AG04449 (cell line): Measurements from ENCODE around the gene ZNF536.

Source experiments
- CTCF ChIA-PET: fragments of 350-600 bp; formaldehyde crosslinking; extraction: SDS; loops from one replicate; lab custom pipeline; 2021; ENCODE audit warnings: antibody characterized with exemption; lab: Yijun Ruan, JAX
- POLR2A ChIA-PET: fragments of 400-600, 350-600 bp; formaldehyde crosslinking; extraction: SDS; loops from one replicate; lab custom pipeline; 2020; ENCODE audit warnings: antibody characterized with exemption, inconsistent platforms; lab: Yijun Ruan, JAX
- DNase-seq: peaks from one replicate; pipeline ENCODE4 v3.0.0-alpha.2; 2010; ENCODE audit warnings: low read depth, low spot score
- H3K4me3 ChIP-seq: 2 replicates; pipeline ENCODE4 v1.5.1; 2011; ENCODE audit warnings: low read depth, mild to moderate bottlenecking, control low read depth, low read length
- TF ChIP-seq, protein P1 (sequence below): IDR thresholded peaks from one replicate; pipeline ENCODE4 v1.5.1; 2011; ENCODE audit warnings: mild to moderate bottlenecking, moderate library complexity, low read length, control low read depth, inconsistent platforms; ENCODE audit not compliant: insufficient read depth; ENCODE audit errors: missing control alignments

ZNF536 gene

DNA sequence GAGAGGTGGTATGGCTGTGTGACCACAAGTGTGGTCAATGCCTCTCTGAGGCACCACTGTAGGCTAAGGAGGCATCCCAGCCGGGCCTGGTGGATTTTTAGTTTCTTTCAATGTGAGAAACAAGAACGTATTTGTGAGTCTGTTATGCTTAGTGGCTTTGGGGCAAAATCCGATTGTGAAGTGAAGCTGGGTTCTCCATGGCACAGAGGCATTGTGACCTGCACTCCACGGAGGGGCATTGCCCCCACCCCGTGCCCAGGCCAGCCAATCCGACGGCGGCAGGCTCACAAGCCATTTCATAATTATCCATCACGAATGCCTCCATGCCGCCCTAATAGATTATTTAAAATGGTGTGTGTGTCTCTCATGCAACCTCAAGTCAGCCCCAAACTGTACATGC is 151.6 kb downstream of the ZNF536 start:
- ChIA-PET CTCF (no interaction called here), POLR2A (no interaction called here)
- TF ChIP-seq, protein P1, sequence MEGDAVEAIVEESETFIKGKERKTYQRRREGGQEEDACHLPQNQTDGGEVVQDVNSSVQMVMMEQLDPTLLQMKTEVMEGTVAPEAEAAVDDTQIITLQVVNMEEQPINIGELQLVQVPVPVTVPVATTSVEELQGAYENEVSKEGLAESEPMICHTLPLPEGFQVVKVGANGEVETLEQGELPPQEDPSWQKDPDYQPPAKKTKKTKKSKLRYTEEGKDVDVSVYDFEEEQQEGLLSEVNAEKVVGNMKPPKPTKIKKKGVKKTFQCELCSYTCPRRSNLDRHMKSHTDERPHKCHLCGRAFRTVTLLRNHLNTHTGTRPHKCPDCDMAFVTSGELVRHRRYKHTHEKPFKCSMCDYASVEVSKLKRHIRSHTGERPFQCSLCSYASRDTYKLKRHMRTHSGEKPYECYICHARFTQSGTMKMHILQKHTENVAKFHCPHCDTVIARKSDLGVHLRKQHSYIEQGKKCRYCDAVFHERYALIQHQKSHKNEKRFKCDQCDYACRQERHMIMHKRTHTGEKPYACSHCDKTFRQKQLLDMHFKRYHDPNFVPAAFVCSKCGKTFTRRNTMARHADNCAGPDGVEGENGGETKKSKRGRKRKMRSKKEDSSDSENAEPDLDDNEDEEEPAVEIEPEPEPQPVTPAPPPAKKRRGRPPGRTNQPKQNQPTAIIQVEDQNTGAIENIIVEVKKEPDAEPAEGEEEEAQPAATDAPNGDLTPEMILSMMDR = no peak
- no peak overlapping the region for H3K4me3 ChIP-seq
- DNase-seq = no peak

DNA sequence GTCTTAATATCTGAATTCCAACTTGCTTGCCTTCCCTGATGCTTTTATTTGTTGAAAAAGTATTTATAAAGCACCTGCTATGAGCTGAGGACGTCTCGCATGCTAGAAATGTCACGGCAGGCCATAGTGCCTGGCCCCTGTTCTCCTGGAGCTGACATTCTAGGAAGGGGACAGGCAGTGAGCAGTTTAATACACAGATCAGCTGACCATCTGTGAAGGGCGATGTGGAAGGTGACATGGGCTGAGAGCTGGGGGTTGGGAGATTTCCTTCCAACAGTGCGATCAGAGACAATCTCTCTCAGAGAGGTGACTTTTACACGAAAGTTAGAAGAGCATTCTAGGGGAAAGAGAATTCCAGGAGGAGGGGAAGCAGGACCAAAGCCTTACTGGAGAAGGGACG is 153.2 kb downstream of the ZNF536 start:
- ChIA-PET CTCF (no interaction called here), POLR2A (no interaction called here)
- no peak for DNase-seq
- TF ChIP-seq, protein P1 = no peak
- no peak overlapping the region for H3K4me3 ChIP-seq

DNA sequence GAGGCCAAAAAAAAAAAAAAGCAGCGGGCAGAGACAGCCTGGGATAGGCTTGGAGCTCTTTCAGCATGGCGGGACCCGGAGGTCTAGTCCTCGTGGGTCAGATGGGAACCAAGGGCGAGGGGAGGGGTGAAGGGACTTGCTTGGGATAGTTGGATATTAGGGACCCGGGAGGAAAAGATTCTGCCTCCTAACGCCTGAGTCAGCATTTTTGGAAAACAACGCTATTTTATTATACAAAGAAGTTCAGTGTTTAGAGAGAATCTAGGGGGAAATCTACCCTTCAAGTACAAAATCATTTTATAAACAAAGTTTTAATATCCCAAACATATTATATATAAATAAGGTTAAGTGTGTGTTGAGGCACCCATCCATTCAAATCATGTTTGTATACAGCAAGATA is 156.7 kb downstream of the ZNF536 start:
- H3K4me3 ChIP-seq = no peak overlapping the region
- CTCF ChIA-PET = no interaction called here
- TF ChIP-seq, protein P1 = no peak
- POLR2A ChIA-PET = no interaction called here
- no peak for DNase-seq

DNA sequence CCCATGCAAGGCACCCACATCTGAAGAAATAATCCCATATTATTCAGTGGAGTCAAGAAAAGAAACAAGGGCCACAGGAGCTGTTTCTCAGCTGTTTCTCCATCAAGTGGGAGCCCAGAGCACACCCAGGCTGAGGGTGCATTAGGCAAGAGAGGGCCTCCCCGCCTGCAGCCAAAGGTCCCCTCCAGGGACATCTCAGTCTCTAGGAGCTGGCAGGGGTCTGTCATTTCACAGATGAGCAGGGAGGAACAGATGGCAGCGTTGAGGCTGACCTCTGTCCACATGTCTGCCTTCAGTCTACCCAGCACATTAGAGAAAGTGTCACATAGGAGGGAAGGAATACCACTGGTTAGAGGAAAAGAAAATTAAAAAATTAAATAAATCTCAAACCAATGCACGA is 157.7 kb downstream of the ZNF536 start:
- no peak for DNase-seq
- ChIA-PET POLR2A (no interaction called here), CTCF (no interaction called here)
- TF ChIP-seq, protein P1 = no peak
- H3K4me3 ChIP-seq = no peak overlapping the region

DNA sequence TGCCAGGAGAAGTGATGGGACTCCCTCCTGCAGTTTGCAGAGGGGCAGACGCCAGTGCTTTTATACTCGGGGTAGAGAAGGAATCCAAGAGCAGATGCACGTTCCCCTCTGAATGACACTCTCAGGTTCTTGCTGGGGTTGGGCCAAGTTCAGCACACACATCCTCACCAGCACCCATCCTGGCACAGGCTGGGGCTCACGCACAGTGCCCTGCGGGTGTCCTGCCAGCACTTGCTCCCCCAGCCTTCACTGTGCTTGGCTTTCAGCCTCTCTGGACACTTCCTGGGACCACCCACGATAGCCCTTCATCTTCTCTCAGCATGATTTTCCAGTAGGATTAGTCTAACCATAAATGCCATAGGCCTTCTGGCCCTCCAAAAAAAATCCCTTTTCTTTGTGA is 158.6 kb downstream of the ZNF536 start:
- no peak for DNase-seq
- ChIA-PET POLR2A (no interaction called here), CTCF (no interaction called here)
- H3K4me3 ChIP-seq = no peak overlapping the region
- TF ChIP-seq, protein P1 = no peak

DNA sequence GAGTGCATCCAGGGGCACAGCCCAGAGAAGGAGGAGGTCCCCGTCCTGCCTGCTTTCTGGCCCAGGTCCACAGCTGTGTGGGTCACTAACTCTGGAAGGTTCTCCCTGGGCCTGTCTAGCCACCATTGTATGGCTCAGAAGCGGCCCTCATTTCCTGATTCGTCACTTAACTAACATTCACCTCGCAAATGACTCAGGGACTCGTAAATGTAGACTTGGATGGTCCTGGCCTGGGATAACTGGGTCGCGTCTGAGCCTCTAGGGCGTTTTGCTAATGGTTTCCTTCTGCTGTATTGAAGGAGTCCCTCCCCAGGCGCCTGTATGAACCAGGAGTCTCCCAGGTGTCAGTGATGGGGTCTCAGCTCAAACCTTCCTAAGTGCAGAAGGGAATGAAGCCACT is 162.8 kb downstream of the ZNF536 start:
- ChIA-PET CTCF (no interaction called here), POLR2A (no interaction called here)
- H3K4me3 ChIP-seq = no peak overlapping the region
- DNase-seq = no peak
- TF ChIP-seq, protein P1 = no peak

DNA sequence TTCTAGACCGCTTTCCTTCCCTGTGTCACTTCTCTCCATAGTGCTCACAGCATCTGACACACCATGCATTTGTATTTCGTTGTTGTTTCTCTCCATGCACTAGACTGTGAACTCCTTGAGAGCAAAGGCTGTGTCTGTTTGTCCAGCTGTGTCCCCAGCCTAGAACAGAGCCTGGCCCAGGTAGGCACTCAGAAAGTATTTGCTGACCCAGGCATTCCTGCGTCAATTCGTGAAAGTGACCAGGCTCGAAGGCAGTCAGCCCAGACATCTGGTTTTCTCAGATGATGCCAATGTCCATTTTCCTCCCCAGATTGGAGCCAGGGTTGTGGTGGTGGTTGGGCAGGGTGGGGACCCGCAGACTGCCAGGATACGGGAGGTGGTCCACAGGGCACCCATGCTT is 164.8 kb downstream of the ZNF536 start:
- TF ChIP-seq, protein P1 = no peak
- POLR2A ChIA-PET = no interaction called here

More for the DNA sequence above, 164.8 kb downstream of the ZNF536 start:
- H3K4me3 ChIP-seq = no peak overlapping the region
- DNase-seq = no peak
- CTCF ChIA-PET = no interaction called here
